Measurements from ENCODE around the gene MORC3.
A peak's percentile ranks its signal among the peaks of the same experiment; 100 is the strongest.
"Not testable (repeated sequence)": the region's sequence is repeated elsewhere in the genome, so short reads cannot be mapped to it uniquely, and the experiment has no call there.

MORC3 gene

GRCh38 chr21:36385233-36386030 lies 65.4 kb downstream of the MORC3 start, which contains the start of gene CHAF1B:
Gene CHAF1B (plus strand): TSS chr21:36385392. CDS start chr21:36386137, 745 bp downstream.
- DNase-seq (ENCODE audit: low spot score): peak; percentile 94

GRCh38 chr21:36386031-36386642 lies 66.1 kb downstream of the MORC3 start:
- no peak for DNase-seq (ENCODE audit: low spot score)

- no peak for DNase-seq (ENCODE audit: low spot score)
These were observed 68.1 kb downstream of the MORC3 start for GRCh38 chr21:36388096-36388495.

- no peak for DNase-seq (ENCODE audit: low spot score)
These were observed 68.8 kb downstream of the MORC3 start for GRCh38 chr21:36388835-36389234.

DNA sequence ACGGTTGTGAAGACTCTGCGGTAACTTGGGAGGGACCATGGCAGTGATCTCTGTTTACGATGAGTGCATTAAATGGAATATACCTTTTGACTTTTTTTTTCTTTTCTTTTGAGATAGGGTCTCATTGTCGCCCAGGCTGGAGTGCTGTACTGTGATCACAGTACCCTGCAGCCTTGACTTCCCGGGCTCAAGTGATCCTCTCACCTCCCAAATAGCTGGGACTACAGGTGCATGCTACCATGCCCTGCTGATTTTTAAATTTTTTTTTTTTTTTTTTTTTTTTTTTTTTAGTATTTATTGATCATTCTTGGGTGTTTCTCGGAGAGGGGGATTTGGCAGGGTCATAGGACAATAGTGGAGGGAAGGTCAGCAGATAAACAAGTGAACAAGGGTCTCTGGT lies 71.7 kb downstream of the MORC3 start:
- not testable (repeated sequence) for DNase-seq (ENCODE audit: low spot score)

DNA sequence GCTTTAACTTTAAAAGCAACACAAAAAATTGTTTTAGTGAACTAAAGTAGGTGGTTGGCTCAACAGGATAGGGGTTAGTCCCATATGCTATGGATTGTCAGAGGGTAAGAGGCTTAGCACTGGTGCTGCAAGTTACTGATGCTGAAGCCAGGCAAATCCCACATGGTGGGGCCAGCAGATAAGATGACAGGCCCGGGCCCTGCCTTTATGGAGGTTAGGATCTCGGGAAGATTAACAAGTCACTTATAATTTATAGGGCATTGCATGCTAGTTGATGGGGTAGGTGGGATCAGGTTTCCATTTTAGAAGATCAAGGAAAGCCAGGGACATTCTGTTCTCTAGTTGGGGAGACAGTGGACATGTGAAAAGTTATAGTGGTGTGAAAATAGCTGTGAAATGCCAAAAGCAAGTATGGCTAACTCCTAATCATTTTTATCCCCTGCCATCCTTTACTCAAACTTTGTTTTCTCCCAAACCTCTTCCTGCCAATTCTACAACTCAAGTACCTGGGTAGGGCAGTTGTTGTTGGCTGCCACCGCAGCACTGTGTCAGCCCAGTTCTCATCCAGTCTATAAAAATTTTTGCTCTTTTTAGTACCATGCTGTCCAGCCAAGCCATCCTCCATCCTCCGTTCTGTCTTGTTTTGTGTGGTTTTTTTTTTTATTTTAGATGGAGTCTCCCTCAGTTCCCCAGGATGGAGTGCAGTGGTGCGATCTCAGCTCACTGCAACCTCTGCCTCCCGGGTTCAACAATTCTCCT lies 75.5 kb downstream of the MORC3 start:
- no peak for DNase-seq (ENCODE audit: low spot score)

GRCh38 chr21:36396325-36396724 lies 76.3 kb downstream of the MORC3 start:
- DNase-seq (ENCODE audit: low spot score): no peak

- no peak for DNase-seq (ENCODE audit: low spot score)
These were observed 77.0 kb downstream of the MORC3 start for GRCh38 chr21:36396971-36397370.

- no peak for DNase-seq (ENCODE audit: low spot score)
These were observed 77.6 kb downstream of the MORC3 start for GRCh38 chr21:36397606-36398005.

DNA sequence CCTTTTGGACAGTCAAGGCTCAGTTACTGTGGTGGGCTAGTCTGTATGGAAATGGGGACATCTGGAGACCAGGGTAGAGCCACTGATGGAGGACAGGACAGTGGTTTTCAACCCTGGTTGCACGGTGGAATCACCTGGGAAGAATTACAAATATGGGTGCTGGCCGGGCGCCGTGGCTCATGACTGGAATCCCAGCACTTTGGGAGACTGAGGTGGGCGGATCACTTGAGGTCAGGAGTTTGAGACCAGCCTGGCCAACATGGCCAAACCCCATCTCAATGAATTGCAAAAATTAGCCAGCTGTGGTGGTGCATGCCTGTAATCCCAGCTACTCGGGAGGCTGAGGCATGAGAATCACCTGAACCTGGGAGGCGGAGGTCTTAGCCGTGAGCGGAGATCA lies 79.7 kb downstream of the MORC3 start:
- not testable (repeated sequence) for DNase-seq (ENCODE audit: low spot score)

- no peak for DNase-seq (ENCODE audit: low spot score)
These were observed 80.7 kb downstream of the MORC3 start for GRCh38 chr21:36400719-36401118.

DNA sequence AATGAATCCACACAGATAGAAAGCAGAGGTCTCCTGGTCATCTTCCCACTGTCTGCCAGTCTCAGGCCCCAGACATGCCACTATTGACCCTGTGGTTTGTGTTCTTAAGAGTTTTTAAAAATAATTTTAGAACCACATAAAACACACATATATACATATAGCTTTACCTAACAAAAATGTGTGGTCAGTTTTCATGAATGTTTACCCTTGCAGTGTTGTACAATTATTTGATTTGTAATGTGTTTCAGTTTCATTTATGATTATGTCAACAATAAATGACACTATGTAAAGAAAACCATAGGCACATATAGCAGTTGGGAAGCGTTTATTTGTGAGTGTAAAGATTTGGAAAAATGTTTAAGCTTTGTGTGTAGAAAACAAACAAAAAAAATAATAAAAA lies 82.3 kb downstream of the MORC3 start:
- DNase-seq (ENCODE audit: low spot score): no peak

DNA sequence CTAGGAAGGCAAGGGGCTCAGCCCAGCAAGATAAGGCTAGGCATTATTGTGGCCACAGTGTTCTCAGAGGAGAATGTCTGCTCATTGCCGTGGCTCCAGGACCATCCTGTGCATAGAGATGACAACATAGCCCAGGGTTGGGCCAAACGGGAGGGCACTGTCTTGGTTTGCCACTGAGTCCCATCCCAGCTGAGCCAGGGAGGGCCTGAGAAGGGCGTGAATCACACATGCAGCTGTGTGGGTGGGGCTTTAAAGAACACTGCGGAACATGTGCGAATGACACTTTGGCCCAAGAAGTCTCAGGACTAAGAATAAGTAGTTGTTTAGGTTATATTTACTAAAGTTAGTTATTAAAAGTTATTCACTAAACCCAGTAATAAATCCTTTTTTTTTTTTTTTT lies 83.7 kb downstream of the MORC3 start:
- no peak for DNase-seq (ENCODE audit: low spot score)

DNA sequence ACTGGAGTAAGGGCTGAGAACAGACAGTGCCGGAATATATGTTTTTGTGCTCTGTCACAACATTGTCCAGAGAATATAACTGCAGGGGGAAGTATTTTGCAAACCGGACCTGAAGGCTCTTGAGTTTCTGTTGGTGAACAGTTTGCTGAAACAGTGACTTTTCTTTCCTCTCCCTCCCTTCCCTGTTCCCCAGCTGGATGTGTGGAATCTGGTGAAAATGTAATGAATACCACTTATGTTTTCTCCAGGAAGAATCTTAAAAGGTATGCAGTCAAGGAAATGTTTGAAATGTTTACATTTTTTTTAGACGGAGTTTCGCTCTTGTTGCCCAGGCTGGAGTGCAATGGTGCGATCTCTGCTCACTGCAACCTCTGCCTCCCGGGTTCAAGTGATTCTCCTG lies 88.6 kb downstream of the MORC3 start:
- DNase-seq (ENCODE audit: low spot score): no peak

- DNase-seq (ENCODE audit: low spot score): no peak
These were observed 91.3 kb downstream of the MORC3 start for GRCh38 chr21:36411301-36411700.

DNA sequence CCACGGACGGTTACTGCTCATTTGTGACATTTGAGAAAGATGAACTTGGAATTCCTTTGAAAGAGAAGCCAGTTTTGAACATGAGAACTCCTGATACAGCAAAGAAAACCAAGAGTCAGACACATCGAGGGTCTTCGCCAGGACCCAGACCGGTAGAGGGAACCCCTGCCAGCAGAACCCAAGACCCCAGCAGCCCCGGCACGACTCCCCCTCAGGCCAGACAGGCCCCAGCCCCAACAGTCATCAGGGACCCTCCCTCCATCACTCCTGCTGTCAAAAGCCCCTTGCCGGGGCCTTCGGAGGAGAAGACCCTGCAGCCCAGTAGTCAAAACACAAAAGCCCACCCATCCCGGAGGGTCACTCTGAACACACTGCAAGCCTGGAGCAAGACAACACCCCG lies 92.9 kb downstream of the MORC3 start:
- no peak for DNase-seq (ENCODE audit: low spot score)

DNA sequence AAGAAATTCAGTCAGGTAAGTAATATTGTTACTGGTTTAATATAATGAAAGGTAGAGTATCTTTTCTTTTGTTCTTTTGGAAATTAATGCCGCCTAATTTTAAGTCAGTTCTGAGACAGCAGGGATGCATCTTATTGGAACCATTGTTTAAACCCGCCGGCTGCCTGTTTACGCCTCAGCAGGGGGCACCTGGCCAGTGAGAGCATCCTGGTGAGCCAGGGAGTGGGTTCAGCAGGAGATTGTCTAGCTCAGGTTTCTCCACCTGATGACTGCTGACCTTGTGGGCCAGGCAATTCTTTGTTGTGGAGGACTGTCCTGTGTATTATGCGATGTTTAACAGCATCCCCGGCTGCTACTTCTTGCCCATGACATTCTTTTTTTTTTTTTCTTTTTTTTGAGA lies 95.4 kb downstream of the MORC3 start:
- DNase-seq (ENCODE audit: low spot score): no peak

GRCh38 chr21:36419241-36419640 lies 99.2 kb downstream of the MORC3 start:
- DNase-seq (ENCODE audit: low spot score): no peak

DNA sequence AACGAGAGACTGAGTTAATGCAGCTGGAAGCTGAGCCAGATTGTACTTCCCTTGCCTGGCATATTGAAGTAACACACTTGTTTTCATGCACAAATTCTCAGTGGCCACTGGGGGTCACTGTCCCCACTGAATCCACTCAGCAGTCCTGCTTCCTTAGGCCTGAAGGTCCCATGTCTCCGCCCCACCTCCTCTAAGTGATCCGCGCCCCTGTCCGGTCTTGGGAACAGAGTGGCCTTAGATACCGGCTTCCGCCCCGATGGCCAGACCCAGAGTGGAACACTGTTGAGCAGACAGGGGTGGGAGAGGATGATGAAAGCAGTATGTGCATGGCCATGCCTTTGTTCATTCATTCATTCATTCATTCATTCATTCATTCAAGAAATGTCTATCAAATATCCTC lies 100.0 kb downstream of the MORC3 start:
- DNase-seq (ENCODE audit: low spot score): peak; percentile 67

DNA sequence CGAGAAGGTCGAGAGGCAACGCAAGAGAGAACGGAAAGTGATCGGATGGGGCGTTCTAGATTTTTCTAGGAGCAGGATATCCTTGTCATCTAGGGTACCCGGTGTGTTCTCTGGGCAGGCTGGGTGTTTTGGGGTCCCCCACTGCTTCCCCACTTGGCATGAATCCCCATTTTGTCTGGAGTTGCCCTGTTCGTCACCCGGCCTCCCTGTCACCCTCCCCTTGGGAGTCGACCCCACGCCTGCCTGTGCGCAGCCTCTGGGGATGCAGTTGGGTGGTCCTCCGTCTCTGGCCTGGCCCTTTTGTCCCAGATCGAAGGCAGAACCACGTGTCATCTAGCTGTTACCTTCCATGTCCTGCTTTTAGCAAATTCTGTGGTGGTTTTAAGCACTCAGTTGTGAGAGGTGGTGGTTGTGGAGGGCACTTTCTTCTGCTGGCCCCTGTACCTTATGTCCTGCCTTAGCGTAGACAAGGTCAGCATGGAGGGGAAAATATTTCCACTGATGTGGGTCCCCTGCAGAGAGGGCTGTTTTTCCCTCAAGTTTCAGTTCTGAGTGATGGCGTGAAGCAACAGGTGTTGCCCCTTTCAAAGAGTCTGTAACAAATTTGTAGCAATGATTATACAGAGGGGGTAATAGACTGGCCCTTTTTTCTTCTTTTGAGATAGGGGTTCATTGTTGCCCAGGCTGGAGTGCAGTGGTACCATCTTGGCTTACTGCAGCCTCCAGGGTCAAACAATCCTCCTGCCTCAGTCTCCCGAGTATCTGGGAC lies 100.8 kb downstream of the MORC3 start:
- no peak for DNase-seq (ENCODE audit: low spot score)

GRCh38 chr21:36422279-36423098 lies 102.5 kb downstream of the MORC3 start:
- DNase-seq (ENCODE audit: low spot score): peak; percentile 58
